LNCAP (cell line): ENCODE measurements around the gene C16orf54.

Experiments used
- TF ChIP-seq, protein P1 (sequence below): fragments of 450-650 bp; IDR thresholded peaks from 2 replicates; pipeline ENCODE4 v1.5.1; 2017; ENCODE audit warnings: mild to moderate bottlenecking

Gene C16orf54

DNA sequence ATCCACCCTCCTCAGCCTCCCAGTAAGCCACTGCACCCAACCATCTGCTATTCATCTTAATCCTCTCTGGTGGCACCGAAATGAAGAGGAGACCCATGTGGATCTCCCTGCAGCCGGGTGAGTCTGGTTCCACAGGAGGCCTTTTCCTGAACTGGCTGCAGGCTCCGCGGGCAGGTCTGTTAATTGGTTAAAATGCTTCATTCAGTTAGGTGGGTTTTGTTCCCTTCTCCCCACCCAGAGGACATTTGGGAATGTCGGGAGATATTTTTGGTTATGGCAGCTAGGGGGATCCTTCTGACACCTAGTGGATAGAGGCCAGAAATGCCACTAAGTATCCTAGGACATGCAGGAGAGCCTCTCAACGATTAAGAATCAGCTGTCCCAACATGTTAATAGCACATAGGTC, 16.7 kb downstream of the C16orf54 start:
- TF ChIP-seq, protein P1, sequence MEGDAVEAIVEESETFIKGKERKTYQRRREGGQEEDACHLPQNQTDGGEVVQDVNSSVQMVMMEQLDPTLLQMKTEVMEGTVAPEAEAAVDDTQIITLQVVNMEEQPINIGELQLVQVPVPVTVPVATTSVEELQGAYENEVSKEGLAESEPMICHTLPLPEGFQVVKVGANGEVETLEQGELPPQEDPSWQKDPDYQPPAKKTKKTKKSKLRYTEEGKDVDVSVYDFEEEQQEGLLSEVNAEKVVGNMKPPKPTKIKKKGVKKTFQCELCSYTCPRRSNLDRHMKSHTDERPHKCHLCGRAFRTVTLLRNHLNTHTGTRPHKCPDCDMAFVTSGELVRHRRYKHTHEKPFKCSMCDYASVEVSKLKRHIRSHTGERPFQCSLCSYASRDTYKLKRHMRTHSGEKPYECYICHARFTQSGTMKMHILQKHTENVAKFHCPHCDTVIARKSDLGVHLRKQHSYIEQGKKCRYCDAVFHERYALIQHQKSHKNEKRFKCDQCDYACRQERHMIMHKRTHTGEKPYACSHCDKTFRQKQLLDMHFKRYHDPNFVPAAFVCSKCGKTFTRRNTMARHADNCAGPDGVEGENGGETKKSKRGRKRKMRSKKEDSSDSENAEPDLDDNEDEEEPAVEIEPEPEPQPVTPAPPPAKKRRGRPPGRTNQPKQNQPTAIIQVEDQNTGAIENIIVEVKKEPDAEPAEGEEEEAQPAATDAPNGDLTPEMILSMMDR = peak; percentile 42

DNA sequence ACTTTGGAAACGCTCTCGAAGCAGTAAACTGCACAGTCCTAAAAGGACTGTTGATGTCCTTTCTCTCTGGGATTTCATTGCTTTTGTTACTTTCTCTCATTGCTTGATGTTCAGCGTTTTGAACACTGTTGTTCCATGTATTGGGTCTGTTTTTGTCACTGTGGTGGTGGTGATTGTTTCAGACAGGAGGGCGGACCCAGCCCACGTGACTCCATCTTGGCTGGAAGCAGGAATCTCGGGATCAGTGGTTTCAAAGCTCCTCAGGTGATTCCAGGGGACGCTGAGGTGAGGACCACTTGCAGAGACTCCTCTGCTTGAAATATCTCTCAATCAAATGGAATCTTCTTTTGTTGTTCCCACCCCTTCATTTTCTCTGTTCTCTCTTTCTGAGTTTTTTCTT, 18.3 kb downstream of the C16orf54 start:
- TF ChIP-seq, protein P1 = no peak

DNA sequence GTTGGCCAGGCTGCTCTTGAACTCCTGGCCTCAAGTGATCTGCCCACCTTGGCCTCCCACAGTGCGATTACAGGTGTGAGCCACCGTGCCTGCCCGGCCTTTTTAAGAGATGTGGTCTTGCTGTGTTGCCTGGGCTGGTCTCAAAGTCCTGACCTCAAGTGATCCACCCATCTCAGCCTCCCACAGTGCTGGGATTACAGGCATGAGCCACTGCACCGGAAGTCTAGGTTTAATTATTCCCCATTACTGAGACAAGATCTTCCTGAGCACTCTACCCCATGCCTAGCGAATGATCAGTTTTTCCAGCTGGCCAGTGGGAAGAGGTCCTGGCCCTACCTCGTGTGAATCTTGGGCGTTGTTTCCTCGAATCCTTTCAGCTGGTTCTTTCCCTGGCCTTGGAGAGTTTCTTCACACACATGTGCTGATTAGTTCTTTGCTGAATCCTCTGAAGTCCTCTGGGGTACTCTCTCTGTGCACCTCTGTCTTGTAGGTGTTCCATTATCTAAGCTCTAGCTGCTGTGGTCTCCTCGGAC, 18.9 kb downstream of the C16orf54 start:
- TF ChIP-seq, protein P1 = no peak

DNA sequence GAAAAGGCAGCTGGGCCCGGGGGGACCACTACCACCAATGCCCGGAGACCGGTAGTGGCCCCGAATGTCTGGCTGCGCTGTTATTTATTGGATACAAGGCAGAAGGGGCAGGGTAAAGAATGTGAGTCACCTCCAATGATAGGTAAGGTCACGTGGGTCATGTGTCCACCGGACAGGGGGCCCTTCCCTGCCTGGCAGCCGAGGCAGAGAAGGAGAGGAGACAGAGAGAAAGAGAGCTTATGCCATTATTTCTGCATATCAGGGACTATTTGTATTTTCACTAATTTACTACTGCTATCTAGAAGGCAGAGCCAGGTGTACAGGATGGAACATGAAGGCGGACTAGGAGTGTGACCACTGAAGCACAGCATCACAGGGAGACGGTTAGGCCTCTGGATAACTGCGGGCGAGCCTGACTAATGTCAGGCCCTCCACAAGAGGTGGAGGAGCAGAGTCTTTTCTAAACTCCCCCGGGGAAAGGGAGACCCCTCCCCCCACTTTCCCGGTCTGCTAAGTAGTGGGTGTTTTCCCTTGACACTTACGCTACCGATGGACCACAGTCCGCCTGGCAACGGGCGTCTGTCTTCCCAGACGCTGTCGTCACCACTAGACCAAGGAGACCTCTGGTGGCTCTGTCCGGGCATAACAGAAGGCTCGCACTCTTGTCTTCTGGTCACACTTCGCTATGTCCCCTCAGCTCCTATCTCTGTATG, 24.5 kb downstream of the C16orf54 start:
- TF ChIP-seq, protein P1 = peak; percentile 51

DNA sequence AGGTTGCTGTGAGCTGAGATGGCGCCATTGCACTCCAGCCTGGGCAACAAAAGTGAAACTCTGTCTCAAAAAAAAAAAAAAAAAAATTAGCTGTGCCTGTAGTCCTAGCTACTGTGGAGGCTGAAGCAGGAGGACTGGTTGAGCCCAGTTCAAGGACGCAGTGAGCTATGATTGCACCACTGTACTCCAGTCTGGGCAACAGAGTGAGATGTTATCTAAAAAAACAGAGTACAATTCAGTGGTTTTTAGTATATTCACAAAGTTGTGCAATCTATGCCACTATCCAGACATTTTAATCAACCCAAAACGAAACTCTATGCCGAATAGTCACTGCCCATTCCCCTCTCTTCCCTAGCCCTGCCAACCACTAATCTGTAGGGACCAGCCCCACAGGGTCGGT, 25.1 kb downstream of the C16orf54 start:
- TF ChIP-seq, protein P1 = no peak

DNA sequence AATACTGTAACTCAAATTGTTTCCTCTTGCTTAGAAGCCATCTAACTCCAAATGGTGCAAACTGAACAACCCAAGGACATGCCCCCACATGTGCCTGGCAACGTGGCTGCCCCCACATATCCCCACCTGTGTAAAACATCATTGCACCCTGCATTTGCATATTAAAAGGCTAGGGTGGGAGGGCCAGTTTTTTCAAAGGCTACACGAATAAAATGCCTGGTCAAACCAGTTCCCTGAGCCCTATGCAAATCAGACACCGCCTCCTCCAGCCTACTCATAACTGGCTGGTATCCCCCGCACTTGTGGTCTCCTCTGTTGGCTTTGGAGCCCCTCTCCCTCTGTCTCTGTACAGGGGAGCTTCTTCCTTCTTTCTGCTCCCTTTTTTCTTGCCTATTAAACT, 26.7 kb downstream of the C16orf54 start:
- TF ChIP-seq, protein P1 = no peak

DNA sequence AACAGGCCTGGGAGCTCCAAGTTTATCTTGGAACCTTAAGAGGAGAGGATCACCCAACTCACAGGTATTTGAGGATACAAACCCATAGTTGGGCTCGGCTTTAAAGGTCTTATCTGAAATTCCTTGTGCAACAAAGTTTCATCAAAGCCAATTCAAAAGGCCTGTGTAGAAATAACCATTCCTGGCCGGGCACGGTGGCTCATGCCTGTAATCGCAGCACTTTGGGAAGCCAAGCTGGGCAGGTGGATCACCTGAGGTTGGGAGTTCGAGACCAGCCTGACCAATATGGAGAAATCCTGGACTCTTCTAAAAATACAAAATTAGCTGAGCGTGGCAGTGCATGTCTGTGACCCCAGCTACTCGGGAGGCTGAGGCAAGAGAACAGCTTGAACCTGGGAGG, 28.7 kb downstream of the C16orf54 start:
- TF ChIP-seq, protein P1 = no peak

DNA sequence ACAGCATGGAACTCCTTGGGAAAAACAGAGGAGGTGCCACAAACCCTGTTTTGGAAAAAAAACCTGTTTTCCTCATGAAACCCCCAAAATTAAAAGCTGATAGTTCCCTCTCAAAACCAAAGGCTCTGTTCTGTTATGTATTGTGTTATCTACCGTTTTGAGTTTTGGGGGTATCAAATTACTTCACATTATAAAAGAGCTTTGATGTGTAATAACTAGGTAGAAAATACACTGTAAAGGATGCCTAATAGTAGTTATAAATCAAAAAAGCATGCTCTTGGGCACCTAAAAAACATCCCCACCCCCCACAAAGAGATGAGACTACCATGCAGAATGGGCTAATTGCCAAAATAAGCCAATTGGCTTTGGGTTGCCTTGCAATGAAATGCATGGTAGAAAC, 30.8 kb downstream of the C16orf54 start:
- TF ChIP-seq, protein P1 = no peak
